NB4 (cell line): ENCODE results near the gene SRGAP3.

Experiments
- DNase-seq: peaks from one replicate; pipeline ENCODE4 v3.0.0; 2010; ENCODE audit warnings: low read depth
- H3K4me3 ChIP-seq: one replicate; pipeline ENCODE4 v1.5.1; 2011; ENCODE audit warnings: mild to moderate bottlenecking, low read depth, low read length, moderate library complexity
- CTCF ChIP-seq: IDR thresholded peaks from one replicate; pipeline ENCODE4 v1.5.1; 2012; ENCODE audit warnings: low read depth, low read length
- MAX ChIP-seq: IDR thresholded peaks from 2 replicates; pipeline ENCODE4 v1.6.1; 2011; ENCODE audit warnings: low read depth, low read length
- MYC ChIP-seq: IDR thresholded peaks from 2 replicates; pipeline ENCODE4 v1.6.1; 2011; ENCODE audit warnings: low read depth, low read length
- POLR2A ChIP-seq: IDR thresholded peaks from 2 replicates; pipeline ENCODE4 v1.6.1; 2011; ENCODE audit warnings: mild to moderate bottlenecking; ENCODE audit not compliant: insufficient read length; ENCODE audit errors: extremely low read depth

SRGAP3 gene

GRCh38 chr3:9100513-9100894 is 148.9 kb downstream of the SRGAP3 start:
- H3K4me3 ChIP-seq: no peak overlapping the region
- TF ChIP-seq MAX: no peak
- TF ChIP-seq MYC: no peak
- no peak for TF ChIP-seq POLR2A
- TF ChIP-seq CTCF: no peak
- DNase-seq: no peak

- TF ChIP-seq MYC (no peak), MAX (no peak), POLR2A (no peak), CTCF (no peak)
- DNase-seq: no peak
- H3K4me3 ChIP-seq: no peak overlapping the region
Measured at GRCh38 chr3:9099702-9100512, 149.5 kb downstream of the SRGAP3 start.

GRCh38 chr3:9098716-9099675 is 150.4 kb downstream of the SRGAP3 start:
- no peak for DNase-seq
- H3K4me3 ChIP-seq: no peak overlapping the region
- TF ChIP-seq POLR2A (no peak), MYC (no peak), MAX (no peak), CTCF (no peak)

- no peak overlapping the region for H3K4me3 ChIP-seq
- TF ChIP-seq CTCF: no peak
- no peak for TF ChIP-seq POLR2A
- no peak for TF ChIP-seq MYC
- no peak for TF ChIP-seq MAX
- no peak for DNase-seq
Measured at GRCh38 chr3:9097495-9097894, 152.0 kb downstream of the SRGAP3 start.

GRCh38 chr3:9091486-9092235 is 157.8 kb downstream of the SRGAP3 start:
- DNase-seq: no peak
- H3K4me3 ChIP-seq: no peak overlapping the region
- TF ChIP-seq MYC (no peak), CTCF (no peak), MAX (no peak), POLR2A (no peak)
